Measurements from ENCODE around the gene ELMO1.
A peak's percentile ranks its signal among the peaks of the same experiment; 100 is the strongest.

The ELMO1 gene

DNA sequence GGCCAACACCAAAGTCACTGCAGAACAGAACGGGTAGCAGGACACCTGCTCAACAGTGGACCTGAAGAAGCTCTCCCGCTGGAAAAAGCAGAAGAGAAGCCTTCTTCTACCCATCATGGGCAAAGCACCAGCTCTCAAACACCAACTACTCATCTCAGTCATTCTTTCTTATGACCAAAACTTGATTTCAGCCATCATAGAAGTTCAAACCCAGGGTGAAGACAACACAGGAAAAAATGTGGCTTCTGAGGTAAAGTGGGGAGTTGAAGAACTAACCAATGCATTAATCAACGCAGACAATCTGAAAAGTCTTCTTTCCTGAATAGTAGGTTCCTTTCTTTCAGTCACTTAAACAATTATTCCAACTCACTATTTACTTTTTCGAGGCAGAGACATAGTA lies 83.3 kb downstream of the ELMO1 start:
- DNase-seq: no peak

GRCh38 chr7:37364856-37365255 lies 83.8 kb downstream of the ELMO1 start:
- no peak for DNase-seq

DNA sequence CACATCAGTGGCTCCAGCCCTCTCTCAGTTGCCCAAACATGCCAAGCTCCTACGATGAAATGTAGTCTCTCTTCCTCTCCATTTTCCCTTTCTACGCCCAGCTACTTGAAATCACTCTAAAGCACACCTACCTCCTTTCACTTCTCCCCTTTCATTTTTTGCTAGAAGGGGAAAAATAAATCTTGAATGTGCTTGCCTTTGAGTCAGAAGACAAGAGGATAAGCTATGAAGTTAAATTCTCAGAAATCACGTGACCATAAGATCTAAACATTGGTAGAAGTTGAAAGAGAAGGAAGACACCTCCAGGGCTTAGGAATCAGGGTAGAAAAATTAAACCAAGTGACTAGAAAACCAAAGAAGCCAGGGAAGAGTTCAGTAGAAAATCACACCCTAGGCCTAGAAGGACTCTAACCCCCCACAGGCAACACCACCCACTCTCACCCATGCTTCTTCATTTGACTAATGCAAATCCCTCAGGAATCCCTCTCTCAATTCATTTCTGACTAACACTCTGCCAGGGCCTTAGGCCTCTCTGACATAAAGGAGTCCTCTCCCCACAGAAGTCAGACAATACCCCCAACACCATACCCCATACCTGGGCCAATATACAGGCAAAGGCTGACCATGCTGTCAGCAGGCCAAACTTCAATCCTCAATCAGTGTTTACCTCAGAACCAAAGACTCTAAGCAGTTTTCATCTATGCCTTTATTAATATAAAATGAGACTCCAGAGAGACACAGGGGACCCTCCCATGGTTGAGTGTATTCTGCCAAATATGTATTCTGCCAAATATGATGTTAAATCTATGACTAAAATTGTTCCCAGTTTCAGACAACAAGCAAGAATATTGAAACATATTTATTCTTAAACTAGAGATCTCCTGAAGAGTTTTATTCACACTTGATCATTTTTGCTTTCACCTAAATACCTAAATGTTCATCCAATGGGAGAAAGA lies 84.8 kb downstream of the ELMO1 start:
- no peak for DNase-seq

DNA sequence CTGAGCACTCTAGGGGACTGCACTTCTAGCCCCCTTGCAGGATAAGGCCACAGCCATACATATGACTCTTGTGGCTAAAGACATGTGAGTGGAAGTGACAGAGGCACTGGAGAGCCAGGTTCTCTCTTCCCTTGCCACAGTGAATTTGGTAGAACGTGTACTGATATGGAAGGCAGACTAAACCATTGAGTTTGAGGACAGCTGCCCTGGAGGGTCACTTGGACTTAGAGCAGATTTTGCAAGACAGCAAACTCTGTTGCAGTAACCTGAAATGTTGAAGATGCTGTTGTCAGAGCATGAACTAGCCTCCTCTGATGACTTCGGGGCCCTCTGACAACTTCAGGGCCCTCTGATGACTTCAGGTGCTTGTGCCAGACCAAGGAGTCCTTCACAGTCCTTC lies 85.9 kb downstream of the ELMO1 start:
- no peak for DNase-seq

GRCh38 chr7:37360484-37360883 lies 88.2 kb downstream of the ELMO1 start:
- DNase-seq: no peak

- no peak for DNase-seq
These were observed 88.8 kb downstream of the ELMO1 start for GRCh38 chr7:37359662-37360444.

DNA sequence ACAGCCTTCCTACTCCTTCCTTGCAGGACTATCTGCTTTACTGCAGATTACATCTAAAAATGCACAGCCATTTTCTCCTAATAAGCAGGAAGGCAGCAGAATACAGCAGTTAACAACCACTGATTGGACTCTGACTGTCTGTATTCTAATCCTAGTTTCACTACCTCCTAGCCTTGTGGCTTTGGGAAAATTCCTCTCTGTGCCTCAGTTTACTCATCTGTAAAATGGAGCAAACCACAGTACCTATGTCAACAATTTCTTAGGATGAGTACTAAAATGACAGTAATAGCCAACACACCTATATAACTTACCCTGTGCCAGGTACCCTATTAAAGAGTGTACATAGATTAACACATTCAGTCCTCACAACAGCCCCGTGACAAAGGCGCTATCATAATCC lies 89.5 kb downstream of the ELMO1 start:
- DNase-seq: no peak

DNA sequence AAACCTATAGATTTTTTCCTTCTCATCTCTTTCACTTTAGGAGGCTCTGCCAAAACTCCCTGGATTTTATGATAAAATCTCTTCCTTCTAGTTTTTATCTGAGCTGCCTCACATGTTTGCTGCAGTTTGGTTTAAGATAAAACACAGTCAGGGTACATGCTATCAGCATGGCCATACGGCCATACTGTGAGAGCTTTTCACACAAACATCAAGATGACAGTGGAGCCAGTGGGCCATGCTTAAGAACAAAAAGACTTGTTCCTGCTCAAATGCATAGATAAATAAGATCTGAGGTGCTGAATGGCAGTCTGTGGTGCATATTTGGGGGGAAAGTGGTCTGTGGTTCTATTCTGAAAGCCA lies 91.0 kb downstream of the ELMO1 start:
- no peak for DNase-seq

DNA sequence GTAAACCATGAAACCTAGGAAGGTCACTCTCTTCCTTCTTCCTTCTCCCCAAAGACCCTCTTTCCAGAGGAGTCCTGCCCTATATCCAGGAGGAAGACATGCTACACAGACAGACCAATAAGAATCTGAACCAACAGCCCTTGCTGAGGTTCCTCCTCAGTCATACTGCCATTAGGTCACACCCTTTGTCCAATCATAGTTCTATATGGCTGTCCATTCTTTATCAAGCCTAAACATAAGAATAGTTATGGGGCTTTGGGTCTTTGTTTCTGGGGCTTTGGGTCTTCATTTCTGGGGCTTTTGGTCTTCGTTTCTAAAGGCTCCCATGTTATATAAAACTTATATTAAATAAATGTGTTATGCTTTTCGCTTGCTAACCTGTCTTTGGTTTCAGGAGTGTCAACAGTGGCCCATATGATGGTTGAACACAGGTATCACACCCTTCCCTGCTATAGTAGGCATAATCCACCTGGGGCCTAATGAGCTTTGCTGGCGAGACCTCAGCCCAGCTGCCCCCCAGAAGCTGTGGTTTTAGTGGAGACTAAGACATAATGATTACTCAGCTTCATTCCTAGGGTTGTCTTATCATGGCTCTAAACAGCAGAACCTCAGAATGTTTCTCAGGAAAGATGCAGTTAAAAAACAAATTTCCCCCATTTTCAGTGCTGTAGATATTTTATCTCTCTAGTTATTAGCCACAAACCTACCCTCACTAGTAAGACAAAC lies 91.6 kb downstream of the ELMO1 start:
- DNase-seq: no peak

DNA sequence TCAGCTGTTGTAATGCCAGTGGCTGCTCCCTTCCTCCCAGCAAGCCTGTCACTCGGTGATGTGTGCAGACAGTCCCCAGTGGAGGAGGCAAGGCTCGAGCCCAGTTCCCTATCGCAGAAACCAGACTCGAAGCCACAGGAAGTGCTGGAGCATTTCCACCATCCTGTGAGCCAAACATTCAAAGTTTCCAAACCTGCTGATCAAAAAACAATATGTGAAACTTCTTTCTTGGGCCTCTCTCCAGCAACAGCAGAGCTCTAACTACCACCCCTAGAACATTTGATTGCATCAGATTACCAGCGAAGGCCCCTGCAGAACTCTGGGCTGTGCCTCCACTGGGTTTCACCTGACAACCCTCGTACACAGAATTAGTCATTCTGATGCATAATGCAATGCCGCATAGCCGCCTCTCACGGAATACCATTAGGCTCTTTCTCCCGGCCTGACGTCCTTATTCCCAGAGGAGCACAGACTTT lies 94.0 kb downstream of the ELMO1 start:
- DNase-seq: no peak

DNA sequence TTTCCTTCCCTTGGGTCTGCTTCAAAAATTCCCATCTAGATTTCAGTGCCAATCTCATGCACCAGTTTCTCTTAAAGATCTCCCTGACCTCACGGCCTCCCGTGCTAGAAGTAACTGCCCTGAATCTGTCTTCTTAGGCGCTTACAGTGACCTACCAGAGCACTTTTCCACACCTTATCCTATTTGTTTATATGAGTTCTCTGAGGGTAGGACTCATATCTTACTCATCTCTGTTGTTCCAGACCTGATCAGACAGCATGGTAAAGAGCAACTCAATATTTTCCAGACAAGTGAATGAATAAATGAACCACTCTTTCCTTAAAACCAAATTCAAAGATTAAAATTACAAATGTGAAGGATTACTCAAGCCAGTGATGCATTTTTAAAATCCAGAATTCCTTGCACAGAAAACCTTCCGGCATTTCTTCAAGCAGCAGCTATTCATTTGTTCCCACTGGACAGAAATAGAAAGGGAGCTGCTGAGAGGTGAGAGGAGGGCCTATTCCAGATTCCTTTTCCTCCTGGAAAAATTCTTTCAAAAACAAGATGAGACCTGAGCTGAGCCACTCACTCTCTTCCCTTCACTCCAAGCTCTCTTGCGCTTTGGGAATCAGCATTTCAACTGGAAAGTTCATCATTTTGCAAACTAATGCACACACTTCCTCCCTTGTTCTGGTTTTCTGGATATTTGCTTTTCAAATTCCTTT lies 94.6 kb downstream of the ELMO1 start:
- no peak for DNase-seq

DNA sequence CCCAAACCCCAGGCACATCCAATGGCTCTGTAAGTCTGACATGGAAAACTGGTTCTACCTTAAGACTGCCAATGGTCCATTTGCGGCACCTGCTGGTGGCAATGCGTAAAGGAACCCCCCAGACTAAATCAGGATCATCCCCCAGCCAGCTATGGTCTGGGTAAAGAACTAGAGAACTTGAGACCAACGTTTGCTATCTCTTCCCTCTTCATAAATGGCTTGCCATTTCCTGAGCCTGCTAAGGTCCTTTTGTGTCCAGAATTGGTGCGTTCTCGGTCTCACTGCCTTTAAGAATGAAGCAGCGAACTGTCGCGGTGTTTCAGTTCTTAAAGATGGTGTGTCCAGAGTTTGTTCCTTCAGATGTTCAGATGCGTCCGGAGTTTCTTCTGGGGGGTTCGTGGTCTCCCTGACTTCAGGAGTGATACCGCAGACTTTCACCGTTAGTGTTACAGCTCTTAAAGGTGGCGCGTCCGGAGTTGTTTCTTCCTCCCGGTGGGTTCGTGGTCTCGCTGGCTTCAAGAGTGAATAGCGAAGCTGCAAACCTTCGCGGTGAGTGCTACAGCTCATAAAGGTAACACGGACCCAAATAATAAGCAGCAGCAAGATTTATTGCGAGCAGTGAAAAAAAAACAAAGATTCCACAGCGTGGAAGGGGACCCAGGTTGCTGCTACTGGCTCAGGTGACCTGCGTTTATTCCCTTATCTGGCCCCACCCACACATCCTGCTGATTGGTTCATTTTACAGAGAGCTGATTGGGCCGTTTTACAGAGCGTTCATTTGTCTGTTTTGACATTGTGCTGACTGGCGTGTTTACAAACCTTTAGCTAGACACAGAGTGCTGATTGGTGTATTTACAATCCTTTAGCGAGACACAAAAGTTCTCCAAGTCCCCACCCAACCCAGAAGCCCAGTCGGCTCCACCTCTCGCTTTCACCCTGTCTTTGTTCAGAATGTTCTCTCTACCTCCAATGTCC lies 95.4 kb downstream of the ELMO1 start:
- peak; percentile 58 for DNase-seq

- no peak for DNase-seq
These were observed 96.3 kb downstream of the ELMO1 start for GRCh38 chr7:37352251-37352880.

- DNase-seq: no peak
These were observed 96.9 kb downstream of the ELMO1 start for GRCh38 chr7:37351716-37352115.

DNA sequence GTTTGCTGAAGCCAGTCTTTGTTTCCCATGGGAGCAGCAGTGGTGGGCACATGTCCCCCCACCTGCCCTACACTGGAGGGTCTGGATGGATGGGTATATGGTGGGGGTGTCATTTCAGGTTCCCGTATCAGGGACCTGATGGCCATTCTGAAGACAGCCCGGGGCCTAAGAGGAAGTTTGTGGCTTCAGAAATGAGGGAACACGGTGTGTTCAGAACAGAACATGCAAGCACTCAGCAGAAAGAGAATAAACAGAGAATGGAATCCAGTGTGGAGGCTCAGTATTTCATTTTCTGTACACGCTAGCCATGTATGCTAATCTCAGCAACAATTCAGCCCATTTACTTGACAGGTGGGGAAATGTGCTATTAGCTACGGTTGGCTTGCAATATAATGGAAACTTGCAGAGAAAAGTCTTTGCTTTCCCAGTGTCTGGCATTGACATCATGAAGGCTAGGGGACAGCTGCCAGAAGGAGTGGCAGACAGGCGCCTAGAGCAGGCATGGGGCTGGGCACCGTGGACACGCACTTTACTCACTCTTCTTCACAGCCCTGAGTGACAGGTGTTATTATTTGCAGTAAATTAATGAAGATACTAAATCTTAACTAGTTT lies 98.6 kb downstream of the ELMO1 start:
- no peak for DNase-seq

GRCh38 chr7:37348982-37349381 lies 99.7 kb downstream of the ELMO1 start:
- DNase-seq: no peak

DNA sequence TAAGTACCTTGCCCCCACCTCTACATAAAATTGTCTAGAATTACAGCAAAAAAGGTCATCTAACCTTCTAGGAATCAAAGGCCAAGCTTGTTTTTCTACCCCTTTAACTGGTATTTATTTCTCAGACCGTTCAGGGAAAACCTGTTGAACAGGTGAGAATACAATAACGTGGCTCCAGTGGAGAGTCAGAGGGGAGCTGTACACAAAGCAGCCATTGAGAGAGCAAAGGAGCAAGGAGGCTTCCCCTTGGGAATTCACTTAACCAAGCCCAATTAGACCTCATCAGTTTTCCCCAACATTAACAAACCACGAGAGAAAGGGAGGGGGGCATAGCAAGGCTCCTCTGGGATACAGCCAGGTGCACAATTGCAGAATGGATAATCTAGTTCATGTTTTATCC lies 101.9 kb downstream of the ELMO1 start:
- no peak for DNase-seq

DNA sequence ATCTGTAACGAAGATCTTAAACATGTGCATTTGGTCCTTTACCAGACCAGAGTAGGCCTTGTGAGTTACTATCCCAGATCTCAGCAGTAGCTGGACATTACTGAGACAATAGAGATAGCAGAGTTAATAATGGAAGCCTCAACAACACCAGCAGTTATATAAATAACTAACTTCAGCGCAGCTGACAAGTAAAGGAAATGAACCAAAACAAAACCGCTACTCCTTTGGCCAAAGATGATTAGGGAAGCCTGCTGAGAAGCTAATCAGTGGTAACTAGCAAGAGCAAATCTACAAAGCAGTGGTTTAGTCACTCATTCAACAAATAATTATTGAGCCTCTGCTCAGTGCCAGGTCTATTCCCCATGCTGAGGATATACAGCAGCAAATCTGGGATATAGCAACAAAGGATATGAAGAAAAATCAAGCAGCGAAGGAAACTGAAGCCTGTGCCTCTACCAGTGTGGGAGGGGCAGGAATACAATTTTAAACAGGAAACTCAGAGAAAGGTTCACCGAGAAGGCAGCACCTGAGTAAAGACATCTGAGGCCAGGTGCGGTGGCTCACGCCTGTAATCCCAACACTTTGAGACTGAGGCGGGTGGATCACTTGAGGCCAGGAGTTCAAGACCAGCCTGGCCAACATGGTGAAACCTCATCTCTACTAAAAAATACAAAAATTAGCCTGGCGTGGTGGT lies 103.6 kb downstream of the ELMO1 start:
- DNase-seq: no peak

- peak; percentile 64 for DNase-seq
These were observed 105.8 kb downstream of the ELMO1 start for GRCh38 chr7:37342688-37343471.

Measured in activated CD4-positive, CD25-positive, alpha-beta regulatory T cell treated with anti-CD3 and anti-CD28 coated beads, Interleukin-2, amount 50 U/mL, for 72 hours (primary cell).